HG02588 (cell line): ENCODE data around the gene CYP19A1.
A peak's percentile ranks its signal among the peaks of the same experiment; 100 is the strongest.
"Not testable (repeated sequence)": the region's sequence is repeated elsewhere in the genome, so short reads cannot be mapped to it uniquely, and the experiment has no call there.

Experiments used
- ATAC-seq: cut with Tn5 transposase; IDR thresholded peaks from one replicate; pipeline ENCODE4 v1.9.1; 2021; ENCODE audit warnings: mild to moderate bottlenecking, moderate library complexity; ENCODE audit not compliant: unreplicated experiment

Gene CYP19A1

GRCh38 chr15:51189669-51190385 lies 148.6 kb downstream of the CYP19A1 start:
- no peak for ATAC-seq

GRCh38 chr15:51188791-51189190 lies 149.6 kb downstream of the CYP19A1 start:
- ATAC-seq, result not testable (repeated sequence)

GRCh38 chr15:51186891-51187290 lies 151.5 kb downstream of the CYP19A1 start:
- no peak for ATAC-seq

- ATAC-seq, result no peak
Observed at GRCh38 chr15:51186181-51186705, 152.2 kb downstream of the CYP19A1 start.

GRCh38 chr15:51185213-51186159 lies 152.9 kb downstream of the CYP19A1 start:
- ATAC-seq, result no peak

- no peak for ATAC-seq
Observed at GRCh38 chr15:51184627-51185026, 153.8 kb downstream of the CYP19A1 start.

GRCh38 chr15:51183076-51183475 lies 155.3 kb downstream of the CYP19A1 start:
- ATAC-seq, result no peak

GRCh38 chr15:51181905-51182304 lies 156.5 kb downstream of the CYP19A1 start:
- ATAC-seq, result no peak

- no peak for ATAC-seq
Observed at GRCh38 chr15:51181221-51181620, 157.2 kb downstream of the CYP19A1 start.

- ATAC-seq, result no peak
Observed at GRCh38 chr15:51180534-51180933, 157.9 kb downstream of the CYP19A1 start.

- ATAC-seq, result no peak
Observed at GRCh38 chr15:51180011-51180410, 158.4 kb downstream of the CYP19A1 start.

GRCh38 chr15:51172193-51172592 lies 166.2 kb downstream of the CYP19A1 start:
- ATAC-seq, result no peak

GRCh38 chr15:51171634-51171932 lies 166.8 kb downstream of the CYP19A1 start:
- ATAC-seq, result no peak

GRCh38 chr15:51170882-51171633 lies 167.3 kb downstream of the CYP19A1 start:
- no peak for ATAC-seq

GRCh38 chr15:51168700-51169099 lies 169.7 kb downstream of the CYP19A1 start:
- no peak for ATAC-seq

- ATAC-seq, result no peak
Observed at GRCh38 chr15:51163843-51164242, 174.6 kb downstream of the CYP19A1 start.

- peak; percentile 54 for ATAC-seq
Observed at GRCh38 chr15:51162865-51163762, 175.3 kb downstream of the CYP19A1 start.

GRCh38 chr15:51161491-51162220 lies 176.7 kb downstream of the CYP19A1 start:
- ATAC-seq, result no peak

GRCh38 chr15:51160484-51160883 lies 177.9 kb downstream of the CYP19A1 start:
- no peak for ATAC-seq
